ENCODE data around the gene KCNJ9. TPM values are rescaled to one million over a fixed set of nuclear protein-coding genes. Genes with fewer than 3 reads are reported as not detected.

The KCNJ9 gene
- total and polyA plus RNA-seq, 2 experiments from 2014 or later: 0.24 to 0.34 TPM

- Mint-ChIP-seq H3K4me1 (peaks cover 10% of the 10 kb centered on the region; the same call in 2 of the 3 replicates), H3K27ac (no peak overlapping the region), H3K9me3 (no peaks in the 10 kb centered on the region; the same call in 2 of the 3 replicates), H3K36me3 (ENCODE audit: low read depth) (peaks cover 12% of the 10 kb centered on the region; the same call in 2 of the 3 replicates), H3K4me3 (no peak overlapping the region), H3K27me3 (ENCODE audit: insufficient read depth, low read depth, poor library complexity) (peaks cover 34% of the 10 kb centered on the region)
- Histone ChIP-seq H3K4me3 (no peak overlapping the region), H3K4me2 (no peak overlapping the region), H3K79me2 (replicated peaks; ENCODE audit: insufficient read depth) (no peaks in the 10 kb centered on the region), H3K4me1 (ENCODE audit: insufficient read depth) (no peaks in the 10 kb centered on the region), H2AFZ (no peak overlapping the region), H3K27ac (ENCODE audit: low read depth) (no peak overlapping the region), H4K20me1 (replicated peaks; ENCODE audit: insufficient read depth) (no peaks in the 10 kb centered on the region), H3K27me3 (ENCODE audit: insufficient read depth) (peaks cover 62% of the 10 kb centered on the region), H3K36me3 (ENCODE audit: insufficient read depth) (no peaks in the 10 kb centered on the region), H3K9me2 (ENCODE audit: insufficient read depth) (no peaks in the 10 kb centered on the region), H3F3A (replicated peaks; ENCODE audit: low read depth) (peaks cover 7% of the 10 kb centered on the region)
- no peak for ATAC-seq
- no peak for TF ChIP-seq POLR2AphosphoS5 (IDR thresholded peaks at IDR 0.05; ENCODE audit: low read depth)
- TF ChIP-seq EZH2 (IDR thresholded peaks at IDR 0.05; ENCODE audit: low read depth, unreplicated experiment): no peak
- TF ChIP-seq NANOG (IDR thresholded peaks at IDR 0.05; ENCODE audit: borderline replicate concordance): no peak
- no peak for TF ChIP-seq CTCF (conservative IDR thresholded peaks at IDR 0.05; ENCODE audit: low read depth in 2 of 2)
- TF ChIP-seq ZNF331 (CRISPR knock-in tag; IDR thresholded peaks at IDR 0.05; ENCODE audit: low read depth): no peak
- no peak for TF ChIP-seq CREB1 (CRISPR knock-in tag; IDR thresholded peaks at IDR 0.05; ENCODE audit: low read depth)
- no peak for TF ChIP-seq STAT1 (IDR thresholded peaks at IDR 0.05; ENCODE audit: unreplicated experiment)
- no peak for TF ChIP-seq JUNB (IDR thresholded peaks at IDR 0.05; ENCODE audit: unreplicated experiment)
- TF ChIP-seq ZNF462 (CRISPR knock-in tag; IDR thresholded peaks at IDR 0.05): no peak
- TF ChIP-seq, protein P1, sequence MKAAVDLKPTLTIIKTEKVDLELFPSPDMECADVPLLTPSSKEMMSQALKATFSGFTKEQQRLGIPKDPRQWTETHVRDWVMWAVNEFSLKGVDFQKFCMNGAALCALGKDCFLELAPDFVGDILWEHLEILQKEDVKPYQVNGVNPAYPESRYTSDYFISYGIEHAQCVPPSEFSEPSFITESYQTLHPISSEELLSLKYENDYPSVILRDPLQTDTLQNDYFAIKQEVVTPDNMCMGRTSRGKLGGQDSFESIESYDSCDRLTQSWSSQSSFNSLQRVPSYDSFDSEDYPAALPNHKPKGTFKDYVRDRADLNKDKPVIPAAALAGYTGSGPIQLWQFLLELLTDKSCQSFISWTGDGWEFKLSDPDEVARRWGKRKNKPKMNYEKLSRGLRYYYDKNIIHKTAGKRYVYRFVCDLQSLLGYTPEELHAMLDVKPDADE (IDR thresholded peaks at IDR 0.05): no peak
- TF ChIP-seq ZNF114 (CRISPR knock-in tag; IDR thresholded peaks at IDR 0.05): no peak
- TF ChIP-seq, protein P2, sequence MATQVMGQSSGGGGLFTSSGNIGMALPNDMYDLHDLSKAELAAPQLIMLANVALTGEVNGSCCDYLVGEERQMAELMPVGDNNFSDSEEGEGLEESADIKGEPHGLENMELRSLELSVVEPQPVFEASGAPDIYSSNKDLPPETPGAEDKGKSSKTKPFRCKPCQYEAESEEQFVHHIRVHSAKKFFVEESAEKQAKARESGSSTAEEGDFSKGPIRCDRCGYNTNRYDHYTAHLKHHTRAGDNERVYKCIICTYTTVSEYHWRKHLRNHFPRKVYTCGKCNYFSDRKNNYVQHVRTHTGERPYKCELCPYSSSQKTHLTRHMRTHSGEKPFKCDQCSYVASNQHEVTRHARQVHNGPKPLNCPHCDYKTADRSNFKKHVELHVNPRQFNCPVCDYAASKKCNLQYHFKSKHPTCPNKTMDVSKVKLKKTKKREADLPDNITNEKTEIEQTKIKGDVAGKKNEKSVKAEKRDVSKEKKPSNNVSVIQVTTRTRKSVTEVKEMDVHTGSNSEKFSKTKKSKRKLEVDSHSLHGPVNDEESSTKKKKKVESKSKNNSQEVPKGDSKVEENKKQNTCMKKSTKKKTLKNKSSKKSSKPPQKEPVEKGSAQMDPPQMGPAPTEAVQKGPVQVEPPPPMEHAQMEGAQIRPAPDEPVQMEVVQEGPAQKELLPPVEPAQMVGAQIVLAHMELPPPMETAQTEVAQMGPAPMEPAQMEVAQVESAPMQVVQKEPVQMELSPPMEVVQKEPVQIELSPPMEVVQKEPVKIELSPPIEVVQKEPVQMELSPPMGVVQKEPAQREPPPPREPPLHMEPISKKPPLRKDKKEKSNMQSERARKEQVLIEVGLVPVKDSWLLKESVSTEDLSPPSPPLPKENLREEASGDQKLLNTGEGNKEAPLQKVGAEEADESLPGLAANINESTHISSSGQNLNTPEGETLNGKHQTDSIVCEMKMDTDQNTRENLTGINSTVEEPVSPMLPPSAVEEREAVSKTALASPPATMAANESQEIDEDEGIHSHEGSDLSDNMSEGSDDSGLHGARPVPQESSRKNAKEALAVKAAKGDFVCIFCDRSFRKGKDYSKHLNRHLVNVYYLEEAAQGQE (IDR thresholded peaks at IDR 0.05; ENCODE audit: unreplicated experiment): no peak
- TF ChIP-seq EZH2phosphoT487 (IDR thresholded peaks at IDR 0.05; ENCODE audit: unreplicated experiment): no peak
- DNase-seq (ENCODE audit: low spot score): no peak
Measured at GRCh38 chr1:160080381-160081100, 797 bp upstream of the KCNJ9 start.
